ENCODE data around the gene MYH11.

MYH11 gene

GRCh38 chr16:15856901-15857698 is at the start of gene MYH11:
MYH11 (minus strand) TSS chr16:15857028; CDS start chr16:15838252, 18,776 bp downstream.
- no peak for DNase-seq

DNA sequence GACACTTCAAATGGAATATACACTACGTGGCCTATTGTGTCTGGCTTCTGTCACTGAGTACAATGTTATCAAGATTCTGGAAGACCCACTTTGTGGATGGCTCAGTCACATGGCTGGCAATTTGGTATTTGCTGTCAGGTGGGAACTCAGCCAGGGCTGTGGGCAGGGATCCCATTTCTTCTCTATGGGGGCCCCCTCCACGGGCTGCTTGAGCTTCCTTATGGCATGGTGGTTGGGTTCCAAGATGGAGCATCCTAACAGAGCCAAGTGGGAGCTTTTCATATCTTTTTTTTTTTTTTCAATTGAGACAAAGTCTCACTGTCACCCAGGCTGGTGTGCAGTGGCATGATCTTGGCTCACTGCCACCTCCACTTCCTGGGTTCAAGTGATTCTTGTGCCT is 49.6 kb upstream of the MYH11 start:
- no peak for DNase-seq

GRCh38 chr16:15903960-15904359 is 47.1 kb upstream of the MYH11 start:
- no peak for DNase-seq

DNA sequence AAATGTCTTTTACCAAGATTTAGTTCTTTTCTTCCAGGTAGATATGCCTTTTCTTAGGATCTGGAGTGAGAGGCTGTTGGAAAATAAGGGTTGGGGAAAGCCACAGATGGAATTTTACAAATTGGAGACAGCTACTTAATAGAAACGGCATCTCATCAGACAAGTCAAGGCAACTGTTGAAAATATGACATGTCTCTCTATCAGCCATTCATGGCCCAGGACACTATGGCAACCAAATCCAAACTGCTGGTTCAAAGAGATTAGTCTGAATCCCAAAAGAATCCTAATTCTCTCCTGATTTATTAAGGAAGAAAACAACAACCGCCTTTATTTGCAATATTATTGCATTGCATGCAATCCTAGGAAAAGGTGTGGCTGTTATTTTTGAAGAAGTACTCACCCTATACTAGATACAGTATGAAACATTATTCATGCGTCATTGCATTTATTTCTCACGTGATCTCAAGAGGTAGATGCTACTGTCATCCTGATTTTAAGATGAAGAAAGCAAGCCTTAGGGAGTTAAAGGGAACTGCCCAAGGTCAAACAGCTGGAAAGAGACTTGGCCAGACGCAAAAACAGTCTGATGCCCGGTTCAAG is 44.2 kb upstream of the MYH11 start:
- no peak for DNase-seq

- no peak for DNase-seq
Measured at GRCh38 chr16:15900357-15900756, 43.5 kb upstream of the MYH11 start.

- DNase-seq = peak in 1 of 14 donors; percentile 3
Measured at GRCh38 chr16:15899538-15900100, 42.8 kb upstream of the MYH11 start.

- DNase-seq = no peak
Measured at GRCh38 chr16:15898654-15899053, 41.8 kb upstream of the MYH11 start.

DNA sequence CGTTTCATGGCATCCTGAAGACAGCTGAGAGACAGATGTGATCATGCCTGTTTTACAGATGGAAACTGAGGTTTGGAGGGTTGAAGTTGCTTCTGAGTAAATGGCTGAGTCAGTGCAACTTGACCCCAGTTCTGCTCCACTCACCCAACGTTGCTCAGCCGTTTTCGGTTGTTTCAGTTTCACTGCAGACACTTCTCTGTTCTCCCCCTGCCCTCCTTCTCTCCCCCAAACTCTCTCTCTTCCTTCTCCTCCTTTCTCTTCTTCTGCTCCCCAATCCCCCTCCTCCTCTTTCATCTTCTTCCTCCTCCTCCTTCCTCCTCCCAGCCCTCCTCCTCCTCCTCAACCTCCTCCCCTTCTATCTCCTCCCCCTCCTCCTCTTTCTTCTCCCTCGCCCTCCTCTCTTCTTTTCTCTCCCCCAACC is 41.0 kb upstream of the MYH11 start:
- DNase-seq = no peak

- DNase-seq = no peak
Measured at GRCh38 chr16:15897121-15897780, 40.4 kb upstream of the MYH11 start.

DNA sequence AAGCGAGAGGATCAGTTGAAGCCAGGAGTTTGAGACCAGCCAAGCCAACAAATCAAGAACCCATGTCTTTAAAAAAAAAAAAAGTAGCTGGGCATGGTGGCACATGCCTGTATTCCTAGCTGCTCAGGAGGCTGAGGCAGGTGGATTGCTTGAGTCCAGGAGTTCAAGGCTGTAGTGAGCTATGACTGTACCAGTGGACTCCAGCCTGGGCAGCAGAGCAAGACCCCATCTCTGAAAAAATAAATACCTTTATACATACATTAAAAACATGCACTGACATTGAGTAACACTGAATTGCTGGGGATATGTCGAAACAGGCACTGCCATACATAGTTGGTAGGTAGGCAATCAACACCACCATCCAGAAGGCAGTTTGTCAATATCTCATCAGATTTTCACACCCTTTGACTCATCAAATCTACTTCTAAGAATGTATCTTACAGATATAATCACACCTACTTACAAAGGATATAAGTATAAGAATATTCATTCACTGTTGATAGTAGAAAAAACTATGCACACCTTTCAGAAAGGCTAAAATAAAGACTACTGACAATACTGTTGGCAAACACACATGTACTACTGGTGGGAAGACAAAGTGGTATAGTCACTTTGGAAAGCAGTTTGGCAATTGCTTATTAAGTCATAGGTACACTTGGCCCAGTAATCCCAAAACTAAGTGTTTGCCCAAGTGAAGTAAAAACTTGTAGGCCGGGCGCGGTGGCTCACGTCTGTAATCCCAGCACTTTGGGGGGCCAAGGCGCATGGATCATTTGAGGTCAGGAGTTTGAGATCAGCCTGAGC is 37.9 kb upstream of the MYH11 start:
- DNase-seq = no peak

DNA sequence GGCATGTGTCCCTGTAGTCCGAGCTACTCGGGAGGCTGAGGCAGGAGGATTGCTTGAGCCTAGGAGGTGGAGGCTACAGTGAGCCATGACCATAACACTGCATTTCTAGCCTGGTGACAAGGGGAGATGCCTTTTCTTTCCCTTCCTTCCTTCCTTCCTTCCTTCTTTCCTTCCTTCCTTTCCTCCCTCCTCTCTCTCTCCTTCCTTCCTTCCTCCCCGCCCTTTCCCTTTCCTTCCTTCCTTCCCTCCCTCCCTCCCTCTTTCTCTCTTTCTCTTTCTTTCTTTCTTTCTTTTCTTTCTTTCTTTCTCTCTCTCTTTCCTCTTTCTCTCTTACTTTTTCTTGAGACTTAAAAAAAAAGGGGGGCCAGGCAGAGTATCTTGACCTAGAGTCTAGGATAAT is 34.7 kb upstream of the MYH11 start:
- DNase-seq = no peak

- DNase-seq = peak; percentile 82 to 99 (median 97)
Measured at GRCh38 chr16:15888072-15888976, 31.5 kb upstream of the MYH11 start, which contains the start of gene CEP20. CEP20 (minus strand) TSS chr16:15888603; CDS start chr16:15888585, 18 bp downstream.

- DNase-seq = no peak
Measured at GRCh38 chr16:15887283-15887682, 30.5 kb upstream of the MYH11 start.

DNA sequence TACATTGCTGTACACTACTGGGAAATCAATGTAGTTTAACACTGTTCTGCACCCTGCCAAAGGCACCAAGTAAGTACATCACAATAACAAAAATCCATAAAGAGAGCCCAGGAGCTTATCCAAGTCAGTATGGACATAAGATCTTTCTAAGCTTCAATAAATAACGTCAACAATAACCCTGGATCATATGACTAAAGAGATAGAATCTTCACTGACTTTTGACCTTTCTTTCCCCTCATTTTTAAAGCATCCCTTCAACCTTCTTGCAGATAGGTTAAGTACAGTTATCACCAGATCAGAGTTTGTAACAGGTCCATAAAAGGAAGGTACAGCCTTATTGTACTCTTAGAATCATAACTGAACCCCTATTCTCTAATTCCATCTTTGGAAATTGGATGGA is 29.2 kb upstream of the MYH11 start:
- DNase-seq = no peak

DNA sequence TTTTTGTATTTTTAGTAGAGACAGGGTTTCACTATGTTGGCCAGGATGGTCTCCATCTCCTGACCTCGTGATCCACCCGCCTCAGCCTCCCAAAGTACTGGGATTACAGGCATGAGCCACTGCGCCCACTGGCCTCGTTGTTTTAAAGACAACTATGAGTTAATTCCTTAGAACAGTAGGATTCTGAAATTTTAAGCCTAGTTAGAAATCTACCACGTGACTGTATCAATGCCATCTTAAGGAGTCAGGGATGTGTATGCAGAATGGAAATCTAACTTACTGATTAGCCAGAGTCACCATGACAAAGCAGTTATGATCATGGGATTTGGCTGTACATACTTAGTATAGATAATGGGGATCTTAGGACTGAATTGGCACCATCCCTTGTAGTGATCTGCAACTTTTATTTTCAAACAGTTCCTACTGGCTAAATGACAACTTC is 28.8 kb upstream of the MYH11 start:
- DNase-seq = no peak

- no peak for DNase-seq
Measured at GRCh38 chr16:15882563-15882962, 25.7 kb upstream of the MYH11 start.

DNA sequence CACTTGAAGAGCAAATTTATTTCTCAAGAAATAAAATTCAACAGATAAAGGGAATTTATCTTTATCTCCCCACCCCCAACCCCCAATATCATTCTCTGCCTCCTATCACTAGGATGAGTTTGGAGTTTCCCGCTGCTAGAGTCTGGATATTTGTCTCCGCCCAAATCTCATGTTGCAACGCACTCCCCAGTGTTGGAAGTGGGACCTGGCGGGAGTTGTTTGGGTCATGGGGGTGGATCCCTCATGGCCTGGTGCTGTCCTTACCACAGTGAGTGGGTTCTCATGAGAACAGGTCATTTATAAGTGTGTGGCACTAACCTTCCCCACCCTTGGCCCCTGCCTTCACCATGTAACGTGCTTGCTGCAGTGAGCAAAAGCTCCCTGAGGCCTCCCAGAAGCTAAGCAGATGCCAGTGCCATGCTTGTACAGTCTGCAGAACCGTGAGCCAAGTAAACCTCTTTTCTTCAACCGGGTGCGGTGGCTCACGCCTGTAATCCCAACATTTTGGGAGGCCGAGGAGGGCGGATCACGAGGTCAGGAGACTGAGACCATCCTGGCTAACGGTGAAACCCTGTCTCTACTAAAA is 25.1 kb upstream of the MYH11 start:
- DNase-seq = no peak

GRCh38 chr16:15880434-15881308 is 23.8 kb upstream of the MYH11 start:
- peak in 4 of 14 donors; percentile 1 to 7 (median 6) for DNase-seq

DNA sequence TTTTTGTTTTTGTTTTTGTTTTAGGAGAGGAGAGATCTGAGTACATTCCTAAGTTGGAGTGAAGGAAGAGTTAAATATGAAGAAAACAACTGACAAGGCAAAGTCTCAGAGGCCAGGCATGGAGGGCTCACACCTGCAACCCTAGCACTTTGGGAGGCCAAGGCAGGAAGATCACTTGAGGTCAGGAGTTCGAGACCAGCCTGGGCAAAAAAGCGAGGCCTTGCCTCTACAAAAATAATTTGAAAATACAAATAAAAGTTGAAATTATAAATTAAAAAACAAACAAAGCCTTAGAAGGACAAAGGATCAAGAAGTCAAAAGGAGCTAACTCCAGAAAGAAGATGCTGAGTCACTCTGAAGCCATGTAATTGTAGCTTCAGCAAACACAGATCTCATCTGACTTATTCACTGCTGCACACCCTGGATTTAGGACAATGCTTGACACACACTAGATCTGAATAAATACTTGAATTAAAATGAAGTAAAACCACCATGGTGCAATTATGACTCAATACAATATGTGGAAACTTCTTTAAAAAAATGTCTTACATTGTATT is 22.5 kb upstream of the MYH11 start:
- no peak for DNase-seq
